H1 (cell line): ENCODE data around the gene PAX5. TPM values are rescaled to one million over a fixed set of nuclear protein-coding genes. Genes with fewer than 3 reads are reported as not detected.
A peak's percentile ranks its signal among the peaks of the same experiment; 100 is the strongest.

Experiments
- CTCF ChIA-PET: fragments of 300-600 bp; sonication (Branson Sonifier 250); formaldehyde crosslinking; loops from one replicate; lab custom pipeline; 2021; ENCODE audit not compliant: partially characterized antibody; lab: Charles Lee
- POLR2A ChIA-PET: fragments of 300-600 bp; sonication (Branson Sonifier 250); formaldehyde crosslinking; loops from one replicate; lab custom pipeline; 2021; ENCODE audit warnings: inconsistent platforms; ENCODE audit not compliant: partially characterized antibody; lab: Charles Lee
- DNase-seq, 2 experiments: peaks; one replicate each; pipeline versions ENCODE4 v3.0.0 to v3.0.0-alpha.2; 2010 to 2022; ENCODE audit warnings: low spot score in 2 of 2, low read depth in 1 of 2, mixed read lengths in 1 of 2
- FAIRE-seq: peaks from 2 replicates; lab custom pipeline; 2011; peaks lifted over from hg19 to GRCh38; lab: Jason Lieb, UNC
- H2AFZ ChIP-seq: 2 replicates; pipeline ENCODE4 v1.8.1; 2012; ENCODE audit warnings: low read length, inconsistent platforms
- H2AK5ac ChIP-seq: 2 replicates; pipeline ENCODE4 v1.6.1; 2013; ENCODE audit warnings: low read depth, low read length
- H2BK120ac ChIP-seq: replicated peaks from 2 replicates; pipeline ENCODE3; 2013; ENCODE audit warnings: low read depth, low read length, inconsistent platforms
- H2BK12ac ChIP-seq: 2 replicates; pipeline ENCODE4 v1.6.1; 2013; ENCODE audit warnings: low read depth, low read length
- H2BK15ac ChIP-seq: 2 replicates; pipeline ENCODE4 v1.6.1; 2013; ENCODE audit warnings: low read length
- H2BK20ac ChIP-seq: 2 replicates; pipeline ENCODE4 v1.6.1; 2013; ENCODE audit warnings: low read length
- H2BK5ac ChIP-seq: 2 replicates; pipeline ENCODE4 v1.6.1; 2013; ENCODE audit warnings: low read depth, low read length
- H3K14ac ChIP-seq: 2 replicates; pipeline ENCODE4 v1.6.1; 2013; ENCODE audit warnings: inconsistent platforms; ENCODE audit not compliant: insufficient read length
- H3K18ac ChIP-seq: 2 replicates; pipeline ENCODE4 v1.6.1; 2013; ENCODE audit warnings: low read length; ENCODE audit errors: extremely low read depth
- H3K23ac ChIP-seq: 2 replicates; pipeline ENCODE4 v1.6.1; 2013; ENCODE audit warnings: inconsistent platforms; ENCODE audit not compliant: insufficient read length
- H3K23me2 ChIP-seq: 2 replicates; pipeline ENCODE4 v1.6.1; 2013; ENCODE audit warnings: low read depth, low read length
- H3K27ac ChIP-seq: 2 replicates; pipeline ENCODE4 v1.6.1; 2011; ENCODE audit warnings: low read depth, low read length, inconsistent platforms
- H3K27me3 ChIP-seq, 4 experiments: replicated peaks in 1 of 4; 1 replicate in 1 of 4; 2 replicates in 3 of 4; pipeline versions ENCODE4 v1.6.1 to v1.8.1; 2011 to 2013; ENCODE audit warnings: low read length in 3 of 4, mild to moderate bottlenecking in 3 of 4, inconsistent platforms in 2 of 4, mixed read lengths in 2 of 4, moderate library complexity in 1 of 4; ENCODE audit not compliant: control insufficient read depth in 3 of 4, insufficient read depth in 3 of 4; ENCODE audit errors: extremely low read depth in 1 of 4
- H3K36me3 ChIP-seq, 4 experiments: 2 replicates each; pipeline versions ENCODE4 v1.6.1 to v1.8.1; 2011 to 2013; ENCODE audit warnings: mild to moderate bottlenecking in 4 of 4, low read length in 3 of 4, moderate library complexity in 2 of 4, control low read depth in 1 of 4, inconsistent platforms in 1 of 4; ENCODE audit not compliant: insufficient read depth in 4 of 4, control insufficient read depth in 2 of 4
- H3K4ac ChIP-seq: replicated peaks from 2 replicates; pipeline ENCODE3; 2013; ENCODE audit warnings: low read length, low read depth, mixed read lengths, inconsistent platforms; ENCODE audit not compliant: insufficient read length
- H3K4me1 ChIP-seq, 4 experiments: replicated peaks in 1 of 4; 1 replicate in 1 of 4; 2 replicates in 3 of 4; pipeline versions ENCODE4 v1.6.1 to v1.8.1; 2011 to 2013; ENCODE audit warnings: low read length in 3 of 4, inconsistent platforms in 2 of 4, mixed read lengths in 1 of 4; ENCODE audit not compliant: insufficient read depth in 4 of 4, control insufficient read depth in 3 of 4
- H3K4me2 ChIP-seq, 2 experiments: 2 replicates each; pipeline versions ENCODE4 v1.6.1 to v1.8.1; 2011 to 2013; ENCODE audit warnings: low read depth in 2 of 2, low read length in 2 of 2, control low read depth in 1 of 2, inconsistent platforms in 1 of 2, mild to moderate bottlenecking in 1 of 2; ENCODE audit not compliant: insufficient read depth in 1 of 2
- H3K4me3 ChIP-seq, 4 experiments: fragments of 200-600, 300-600 bp in 1 of 4; sonication (generic), shearing (Covaris generic), sonication (Bioruptor Twin) in 1 of 4; 2 replicates each; pipeline versions ENCODE4 v1.5.1 to v1.8.1; 2011 to 2016; ENCODE audit warnings: low read length in 4 of 4, low read depth in 3 of 4, control low read depth in 2 of 4, inconsistent platforms in 2 of 4, mild to moderate bottlenecking in 2 of 4, mixed read lengths in 1 of 4, moderate library complexity in 1 of 4; ENCODE audit not compliant: insufficient read depth in 2 of 4; ENCODE audit errors: extremely low read depth in 1 of 4
- H3K56ac ChIP-seq: replicated peaks from 2 replicates; pipeline ENCODE3; 2013; ENCODE audit warnings: low read depth, mild to moderate bottlenecking, mixed read lengths, low read length, inconsistent platforms; ENCODE audit not compliant: insufficient read length
- H3K79me1 ChIP-seq: 2 replicates; pipeline ENCODE4 v1.6.1; 2013; ENCODE audit warnings: low read depth, low read length, control low read depth
- H3K79me2 ChIP-seq, 2 experiments: 2 replicates each; pipeline versions ENCODE4 v1.6.1 to v1.8.1; 2012 to 2013; ENCODE audit warnings: low read length in 2 of 2, mild to moderate bottlenecking in 2 of 2, inconsistent platforms in 1 of 2; ENCODE audit not compliant: insufficient read depth in 2 of 2, control insufficient read depth in 1 of 2
- H3K9ac ChIP-seq, 4 experiments: replicated peaks in 1 of 4; 1 replicate in 1 of 4; 2 replicates in 3 of 4; pipeline versions ENCODE4 v1.6.1 to v1.8.1; 2011 to 2013; ENCODE audit warnings: low read depth in 3 of 4, low read length in 3 of 4, control low read depth in 2 of 4, mild to moderate bottlenecking in 2 of 4, moderate library complexity in 2 of 4, inconsistent platforms in 1 of 4; ENCODE audit errors: extremely low read depth in 1 of 4
- H3K9me3 ChIP-seq, 2 experiments: 2 replicates each; pipeline versions ENCODE4 v1.6.1 to v1.8.1; 2012 to 2013; ENCODE audit warnings: mild to moderate bottlenecking in 2 of 2, moderate library complexity in 2 of 2, control low read depth in 1 of 2, inconsistent platforms in 1 of 2, low read depth in 1 of 2, low read length in 1 of 2, mixed read lengths in 1 of 2; ENCODE audit not compliant: insufficient read depth in 2 of 2
- H4K20me1 ChIP-seq, 2 experiments: replicated peaks in 1 of 2; 2 replicates each; pipeline versions ENCODE3 to v1.8.1; 2011 to 2013; ENCODE audit warnings: inconsistent platforms in 2 of 2, low read length in 2 of 2, mild to moderate bottlenecking in 1 of 2; ENCODE audit not compliant: insufficient read depth in 2 of 2, control insufficient read depth in 1 of 2
- H4K5ac ChIP-seq: 2 replicates; pipeline ENCODE4 v1.6.1; 2013; ENCODE audit warnings: low read length, low read depth, mixed read lengths, inconsistent platforms; ENCODE audit not compliant: insufficient read length
- H4K8ac ChIP-seq: 2 replicates; pipeline ENCODE4 v1.8.0; 2013; ENCODE audit warnings: mild to moderate bottlenecking, moderate library complexity, low read length, inconsistent platforms; ENCODE audit not compliant: insufficient read depth; ENCODE audit errors: extremely low read depth
- H4K91ac ChIP-seq: replicated peaks from 2 replicates; pipeline ENCODE3; 2013; ENCODE audit warnings: low read length, mixed read lengths, inconsistent platforms; ENCODE audit not compliant: insufficient read length
- CREB1 ChIP-seq: IDR thresholded peaks from 2 replicates; pipeline ENCODE4 v1.6.1; 2012; ENCODE audit warnings: inconsistent platforms
- CTBP2 ChIP-seq: IDR thresholded peaks from 2 replicates; pipeline ENCODE4 v1.7.0; 2011; ENCODE audit warnings: borderline replicate concordance, mild to moderate bottlenecking, moderate library complexity, mixed read lengths, low read length; ENCODE audit not compliant: insufficient read depth, insufficient read length
- E2F6 ChIP-seq: IDR thresholded peaks from 2 replicates; pipeline ENCODE4 v1.6.1; 2012; ENCODE audit warnings: inconsistent platforms
- EP300 ChIP-seq, 2 experiments: IDR thresholded peaks; 1 replicate in 1 of 2; 2 replicates in 1 of 2; pipeline ENCODE4 v1.6.1; 2011 to 2012; ENCODE audit warnings: low read depth in 2 of 2, low read length in 2 of 2, mild to moderate bottlenecking in 2 of 2, borderline replicate concordance in 1 of 2, inconsistent platforms in 1 of 2, moderate library complexity in 1 of 2
- KDM1A ChIP-seq: fragments of 200-600, 300-600 bp; sonication (generic); IDR thresholded peaks from 2 replicates; pipeline ENCODE4 v1.7.1; 2016; ENCODE audit warnings: mild to moderate bottlenecking, low read length, borderline replicate concordance
- NRF1 ChIP-seq: IDR thresholded peaks from 2 replicates; pipeline ENCODE4 v1.6.1; 2011; ENCODE audit warnings: mild to moderate bottlenecking, low read depth, low read length, improper control_type of control experiment
- SAP30 ChIP-seq: fragments of 300-600 bp; sonication (generic); IDR thresholded peaks from 2 replicates; pipeline ENCODE4 v1.7.1; 2012; ENCODE audit warnings: low read length, moderate library complexity, mild to moderate bottlenecking, inconsistent platforms; ENCODE audit not compliant: insufficient read depth, insufficient replicate concordance
- SIN3A ChIP-seq, 2 experiments: IDR thresholded peaks in 1 of 2; conservative IDR thresholded peaks in 1 of 2; 2 replicates each; pipeline ENCODE4 v1.6.1; 2011 to 2012; ENCODE audit warnings: low read length in 2 of 2, improper control_type of control experiment in 1 of 2, low read depth in 1 of 2, mild to moderate bottlenecking in 1 of 2
- SUZ12 ChIP-seq: fragments of 200-600 bp; sonication (generic); IDR thresholded peaks from 2 replicates; pipeline ENCODE4 v1.6.1; 2012; ENCODE audit warnings: mild to moderate bottlenecking, inconsistent platforms, low read length, moderate library complexity, mixed read lengths
- TAF1 ChIP-seq: IDR thresholded peaks from 2 replicates; pipeline ENCODE4 v1.6.1; 2011; ENCODE audit warnings: mild to moderate bottlenecking, low read depth, low read length
- WGBS, 2 experiments: shearing (Covaris generic) in 1 of 2; methylation state at CpG; one replicate each; pipeline versions ENCODE4 v1.1.6 to v1.1.7; 2013 to 2015; ENCODE audit warnings: low lambda C conversion rate in 2 of 2, mixed read lengths in 2 of 2, inconsistent platforms in 1 of 2, low coverage in 1 of 2, missing lambda C conversion rate in 1 of 2; ENCODE audit not compliant: insufficient replicate concordance in 2 of 2, insufficient coverage in 1 of 2, insufficient read length in 1 of 2; ENCODE audit errors: extremely low coverage in 1 of 2, missing lambda C conversion rate in 1 of 2; 5-methylcytosine and 5-hydroxymethylcytosine counted together
- polyA plus RNA-seq, 7 experiments: library from polyadenylated mRNA; depleted of rRNA in 3 of 7; stranded (reverse) in 5 of 7; unstranded in 2 of 7; fragments of >200 nt in 5 of 7; fragments of 200-250 nt in 2 of 7; gene quantifications; 1 replicate in 5 of 7; 2 replicates in 1 of 7; 4 replicates in 1 of 7; pipeline versions ENCODE4 v1.2.1 to v1.2.3, GENCODE V29; 2011 to 2013; ENCODE audit warnings: missing spikeins in 2 of 7, mixed read lengths in 2 of 7
- total RNA-seq: library from RNA; stranded (reverse); fragmentation: NEBNext Ultra II Directional; extraction: Animal tissue kit (Norgen Biotek cat#: 25700); gene quantifications from 2 replicates; pipeline ENCODE4 v1.2.1, GENCODE V29; 2021

The PAX5 gene
- total and polyA plus RNA-seq, 2 of the 8 experiments (the other 6 are each of a cell fraction or from before 2014, with no cell fraction given), result 0.29 to 0.43 TPM

- Histone ChIP-seq H3K14ac (no peak overlapping the region), H3K23ac (no peak overlapping the region), H2AFZ (no peak overlapping the region), H2BK12ac (no peak overlapping the region), H2BK15ac (0 out of 2 replicates have a peak overlapping the region, but pooled peaks have one; percentile 31), H3K27ac (no peak overlapping the region), H3K9ac (no peak overlapping the region), H3K56ac (no peak overlapping the region), H4K8ac (no peak overlapping the region), H3K18ac (no peak overlapping the region), H2BK120ac (no peak overlapping the region), H4K5ac (no peak overlapping the region), H4K91ac (no peak overlapping the region), H2BK5ac (no peak overlapping the region), H3K36me3 (no peaks in the 10 kb centered on the region), H3K27me3 (peaks cover 49 to 85% (median 81%) of the 10 kb centered on the region in 4 experiments), H2BK20ac (no peak overlapping the region), H3K4me2 (peak overlapping the region; percentile 86 to 93), H3K9me3 (no peaks in the 10 kb centered on the region), H3K79me2 (no peaks in the 10 kb centered on the region), H4K20me1 (peaks cover 8 to 13% of the 10 kb centered on the region in 2 experiments), H2AK5ac (peak overlapping the region; percentile 54; the same call in 1 of the 2 replicates), H3K4ac (no peak overlapping the region), H3K23me2 (peaks cover 7% of the 10 kb centered on the region; the same call in 1 of the 2 replicates), H3K4me3 (peak overlapping the region; percentile 27 to 62 (median 52)), H3K79me1 (no peaks in the 10 kb centered on the region), H3K4me1 (peaks cover 0 to 20% (median 15%) of the 10 kb centered on the region in 4 experiments; a peak in 6 of 7 replicates)
- POLR2A ChIA-PET, result no interaction called here
- CTCF ChIA-PET, result interaction anchor here (0.8 to 22.2 kb wide), 5 partner anchors 17 to 197 kb away, joined by 3 to 657 read pairs (median 4); no protein-coding TSS in a partner anchor
- 2% methylated on average over 63 of the region's 70 CpGs; no CpG with 5 or more reads in 1 of the 2 experiments for WGBS, 2 experiments
- DNase-seq (peak in 1 of 2 experiments; percentile 80), FAIRE-seq (no peak)
- TF ChIP-seq CTBP2, result peak; percentile 83
- TF ChIP-seq SIN3A (conservative IDR thresholded peaks at IDR 0.05 in 1 of 2, IDR thresholded peaks at IDR 0.05 in 1 of 2; ENCODE audit: low read depth in 1 of 2, low read length in 2 of 2), result no peak
- TF ChIP-seq TAF1, result no peak
- TF ChIP-seq NRF1, result no peak
- no peak for TF ChIP-seq SAP30
- TF ChIP-seq CREB1, result no peak
- TF ChIP-seq EP300 (IDR thresholded peaks at IDR 0.05; ENCODE audit: borderline replicate concordance in 1 of 2, low read depth in 2 of 2, low read length in 2 of 2), result no peak
- 0 out of 2 replicates have a peak, but pooled peaks have one; percentile 16 for TF ChIP-seq E2F6
- peak; percentile 12 for TF ChIP-seq SUZ12
- no peak for TF ChIP-seq KDM1A
Observed at GRCh38 chr9:36985769-36986467, 48.1 kb downstream of the PAX5 start.
